Brain pericyte (primary cell): ENCODE data around the gene RPL12.

ENCODE experiments used
- DNase-seq: peaks from one replicate; pipeline ENCODE4 v3.0.0-alpha.2; 2012; ENCODE audit warnings: low read depth, low spot score

RPL12 gene

GRCh38 chr9:127450830-127451607 is at the start of gene RPL12, which contains the start of gene LRSAM1:
Gene RPL12, minus strand, starts transcription at chr9:127451406. Its CDS starts 89 bp downstream, at chr9:127451317.
Gene LRSAM1, plus strand, starts transcription at chr9:127451510. Its CDS starts 3,018 bp downstream, at chr9:127454528.
- DNase-seq: peak; percentile 89

- DNase-seq: no peak
Measured at GRCh38 chr9:127500862-127501261, 49.7 kb upstream of the RPL12 start.

DNA sequence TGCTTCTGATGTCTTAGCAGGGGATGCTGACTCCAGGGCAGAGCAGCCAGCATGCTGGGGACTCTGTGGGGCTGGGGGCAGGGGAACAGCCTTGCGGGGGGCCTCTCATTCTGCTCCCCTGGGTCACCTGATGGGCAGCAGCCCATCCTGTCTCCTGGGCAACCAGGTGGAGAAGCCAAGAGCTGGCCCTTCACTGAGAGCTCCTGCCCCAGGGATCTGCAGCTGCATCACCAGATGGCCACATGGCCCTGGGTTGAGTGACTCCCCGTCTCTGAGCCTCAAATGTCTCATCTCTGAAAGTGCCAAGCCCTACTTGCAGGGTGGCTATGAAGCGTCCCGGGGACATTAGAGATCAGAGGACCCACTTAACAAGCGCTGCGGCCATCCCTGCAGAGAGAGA is 49.2 kb upstream of the RPL12 start:
- no peak for DNase-seq

GRCh38 chr9:127498298-127498697 is 47.1 kb upstream of the RPL12 start:
- DNase-seq: no peak

DNA sequence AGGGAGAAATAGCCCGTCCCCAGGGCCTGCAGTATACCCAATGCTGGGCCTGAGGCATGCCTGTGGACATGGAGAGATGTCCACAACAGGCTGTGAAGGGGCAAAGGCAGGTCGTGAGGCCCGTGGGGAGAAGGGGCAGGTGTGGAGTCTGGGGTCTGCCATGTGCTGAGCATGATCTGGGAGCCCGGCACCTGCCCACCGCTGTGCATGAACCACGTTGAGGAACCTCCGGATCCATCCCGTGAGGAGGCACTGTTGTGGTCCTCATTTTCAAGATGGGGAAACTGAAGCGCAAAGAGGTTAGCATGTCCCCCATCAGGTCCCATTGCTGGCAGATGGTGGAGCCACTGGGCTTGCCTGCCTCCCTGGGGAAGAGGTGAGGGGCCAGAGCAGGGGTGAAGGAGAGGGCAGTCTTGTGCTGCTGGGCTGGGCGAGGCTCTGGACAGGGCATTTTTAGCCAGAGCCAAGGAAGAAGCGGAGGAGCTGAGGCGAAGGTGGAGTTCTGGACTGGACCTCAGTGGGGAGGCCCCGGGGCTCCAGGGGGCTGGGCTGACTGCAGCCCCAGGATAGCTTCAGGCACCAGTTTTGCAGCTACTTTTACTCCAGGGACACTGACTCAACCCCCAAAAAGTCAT is 46.6 kb upstream of the RPL12 start:
- DNase-seq: no peak

DNA sequence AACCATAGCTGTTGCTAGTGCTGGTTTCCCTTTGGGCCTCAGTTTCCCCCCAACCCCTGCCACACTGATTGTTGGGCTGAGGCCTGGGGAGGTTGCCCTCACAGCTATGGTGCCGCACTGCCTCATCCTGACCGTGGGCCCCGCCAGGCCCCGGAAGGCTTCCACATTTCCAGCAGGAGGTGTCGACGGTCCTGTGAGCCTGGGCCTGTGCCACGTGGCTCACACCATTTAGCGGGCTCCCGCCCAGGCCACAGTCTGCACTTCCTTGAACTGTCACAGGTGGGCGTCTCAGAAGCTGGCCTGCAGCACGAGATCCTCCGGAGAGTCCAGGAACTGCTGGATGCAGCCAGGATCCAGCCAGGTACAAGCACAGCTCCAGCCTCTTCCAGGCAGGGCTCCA is 45.8 kb upstream of the RPL12 start:
- DNase-seq: no peak

GRCh38 chr9:127495884-127496555 is 44.8 kb upstream of the RPL12 start:
- DNase-seq: no peak

DNA sequence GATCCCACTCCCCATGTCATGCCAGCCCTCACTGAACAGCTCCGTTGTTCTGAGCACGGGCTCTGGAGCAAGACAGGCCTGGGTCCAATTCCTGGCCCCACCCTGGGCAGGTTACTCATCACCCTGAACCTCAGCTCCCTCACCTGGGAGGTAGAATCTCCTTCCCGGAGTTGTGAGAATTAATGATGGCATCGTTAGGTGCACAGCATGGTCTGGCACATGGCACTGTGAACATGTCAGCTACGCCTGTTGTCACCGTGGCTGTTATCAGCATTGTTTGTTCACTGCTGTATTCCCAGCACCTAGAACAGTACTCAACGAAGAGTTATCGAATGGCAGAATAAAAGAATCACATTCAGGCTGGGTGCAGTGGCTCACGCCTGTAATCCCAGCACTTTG is 43.1 kb upstream of the RPL12 start:
- DNase-seq: no peak

DNA sequence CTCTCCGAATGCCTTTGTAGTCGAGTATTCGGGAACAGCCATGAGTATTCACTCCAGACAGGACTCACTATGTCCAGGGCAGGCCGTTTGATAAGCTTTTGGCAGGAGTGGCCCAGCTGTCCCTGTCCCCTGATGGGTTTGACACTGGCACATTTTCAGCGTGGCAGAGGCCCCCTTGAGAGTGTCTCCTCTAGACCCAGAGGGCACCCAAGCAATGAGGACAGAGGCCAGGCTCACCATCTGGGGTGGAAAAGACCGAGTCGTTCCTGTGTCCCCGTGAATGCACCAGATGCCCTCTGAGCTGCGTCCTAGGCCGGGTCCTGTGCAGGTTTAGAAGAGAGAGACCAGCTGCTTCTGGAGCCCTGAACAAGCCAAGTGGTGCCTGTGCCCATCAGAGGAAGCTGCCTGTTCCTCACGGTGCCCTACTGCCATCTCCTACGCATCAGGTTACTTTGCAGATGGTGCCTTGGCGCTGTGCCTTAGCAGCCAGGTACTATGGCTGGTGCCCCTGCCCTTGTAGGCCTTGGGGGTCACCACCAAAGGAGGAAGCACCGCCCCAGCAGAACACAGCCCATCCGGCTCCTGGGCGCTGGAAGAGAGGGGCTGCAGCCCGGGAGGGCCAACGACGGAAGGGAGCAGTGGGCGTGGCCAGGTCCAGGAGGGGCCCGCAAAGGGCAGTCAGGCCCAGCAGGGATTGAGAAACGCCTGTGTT is 42.5 kb upstream of the RPL12 start:
- DNase-seq: no peak

- DNase-seq: no peak
Measured at GRCh38 chr9:127492616-127493015, 41.4 kb upstream of the RPL12 start.

- DNase-seq: no peak
Measured at GRCh38 chr9:127491516-127491915, 40.3 kb upstream of the RPL12 start.

- no peak for DNase-seq
Measured at GRCh38 chr9:127490535-127491230, 39.5 kb upstream of the RPL12 start.

DNA sequence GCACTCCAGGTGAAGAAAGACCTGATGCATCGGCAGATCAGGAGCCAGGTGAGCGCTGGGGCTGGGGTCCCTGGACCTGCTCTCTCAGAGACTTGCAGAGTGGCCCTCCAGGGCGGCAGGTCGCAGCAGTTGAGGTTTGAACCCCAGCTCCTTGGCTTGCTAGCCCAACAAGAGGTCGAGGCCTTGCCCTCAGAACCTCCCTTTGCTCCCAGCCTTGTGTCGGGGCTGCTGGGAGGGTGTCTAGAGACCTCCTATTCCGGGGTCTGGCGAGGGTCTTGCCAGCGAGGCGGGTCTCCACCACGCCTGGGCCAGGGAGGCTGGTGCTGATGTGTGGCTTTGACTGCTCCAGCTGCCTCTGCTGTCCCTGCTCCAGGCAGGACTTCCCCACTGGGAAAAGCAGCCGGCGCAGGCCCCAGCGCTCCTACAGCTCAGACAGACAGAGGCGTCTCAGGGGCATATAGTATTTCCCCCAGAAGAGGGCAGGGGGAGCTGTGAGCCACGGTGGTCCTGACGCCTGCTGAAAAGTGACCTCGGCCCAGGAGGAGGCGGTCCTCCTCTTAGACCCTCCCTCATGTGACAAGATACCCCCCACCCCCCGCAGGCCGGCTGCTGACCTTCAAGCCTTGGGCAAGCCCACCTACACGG is 38.4 kb upstream of the RPL12 start:
- DNase-seq: no peak

GRCh38 chr9:127488946-127489345 is 37.7 kb upstream of the RPL12 start:
- no peak for DNase-seq

GRCh38 chr9:127485995-127486394 is 34.8 kb upstream of the RPL12 start:
- DNase-seq: no peak

- DNase-seq: no peak
Measured at GRCh38 chr9:127482662-127483061, 31.5 kb upstream of the RPL12 start.

GRCh38 chr9:127479507-127480081 is 28.4 kb upstream of the RPL12 start:
- no peak for DNase-seq

DNA sequence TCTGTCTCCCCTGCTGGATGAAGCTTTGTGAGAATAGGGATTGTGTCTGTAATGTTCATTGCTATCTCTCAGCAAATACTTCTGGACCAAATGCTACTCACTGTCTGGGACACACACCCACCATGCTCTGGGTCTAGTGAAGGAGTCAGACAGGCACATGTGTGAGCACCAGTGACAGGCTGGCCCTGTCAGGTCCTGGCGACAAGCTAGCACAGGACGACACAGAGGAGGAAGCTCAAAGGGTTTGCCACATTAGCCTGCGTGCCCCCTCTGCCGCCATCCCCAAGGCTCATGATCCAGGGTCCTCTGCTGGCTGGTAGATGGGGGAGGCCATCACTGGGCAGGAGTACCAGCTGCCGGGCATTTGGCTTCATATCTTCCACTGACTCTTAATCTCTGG is 23.4 kb upstream of the RPL12 start:
- DNase-seq: no peak

GRCh38 chr9:127473932-127474331 is 22.7 kb upstream of the RPL12 start:
- no peak for DNase-seq

GRCh38 chr9:127473501-127473900 is 22.3 kb upstream of the RPL12 start:
- no peak for DNase-seq

GRCh38 chr9:127470662-127471061 is 19.5 kb upstream of the RPL12 start:
- no peak for DNase-seq
